ENCODE results near the gene MCAT.
A peak's percentile ranks its signal among the peaks of the same experiment; 100 is the strongest.

Gene MCAT

GRCh38 chr22:43183496-43184277, 40.5 kb upstream of the MCAT start:
- TF ChIP-seq CTCF (conservative IDR thresholded peaks at IDR 0.05; ENCODE audit: low read length), result no peak
- peak; percentile 54 for DNase-seq (ENCODE audit: low read depth)
- no peak overlapping the region for H3K4me3 ChIP-seq (ENCODE audit: low read length)

DNA sequence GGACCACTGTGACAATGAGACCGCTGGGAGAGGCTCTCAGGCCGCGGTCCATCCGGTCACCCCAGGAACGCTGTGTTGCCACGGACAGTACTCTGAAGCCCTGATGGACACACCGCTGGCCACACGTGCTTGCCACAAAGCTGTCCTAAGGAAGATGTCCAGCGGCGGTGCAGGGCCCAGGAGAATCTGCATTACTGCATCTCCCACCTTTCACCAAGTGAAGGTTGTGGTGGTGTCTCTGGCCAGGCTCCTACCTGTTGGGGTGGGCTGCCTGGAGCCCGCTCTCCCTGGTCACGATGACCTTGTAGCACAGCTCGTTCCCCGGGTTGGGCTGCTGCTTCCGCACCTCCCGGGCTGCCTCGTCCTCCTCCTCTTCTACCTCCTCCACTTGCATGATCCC, 39.5 kb upstream of the MCAT start:
- H3K4me3 ChIP-seq (ENCODE audit: low read length), result no peak overlapping the region
- TF ChIP-seq CTCF (conservative IDR thresholded peaks at IDR 0.05; ENCODE audit: low read length), result no peak
- no peak for DNase-seq (ENCODE audit: low read depth)

- TF ChIP-seq CTCF (conservative IDR thresholded peaks at IDR 0.05; ENCODE audit: low read length), result no peak
- DNase-seq (ENCODE audit: low read depth), result no peak
- H3K4me3 ChIP-seq (ENCODE audit: low read length), result no peak overlapping the region
Measured at GRCh38 chr22:43182118-43182517, 38.9 kb upstream of the MCAT start.

GRCh38 chr22:43181321-43182076, 38.3 kb upstream of the MCAT start:
- no peak for TF ChIP-seq CTCF (conservative IDR thresholded peaks at IDR 0.05; ENCODE audit: low read length)
- H3K4me3 ChIP-seq (ENCODE audit: low read length), result no peak overlapping the region
- no peak for DNase-seq (ENCODE audit: low read depth)

GRCh38 chr22:43180670-43181069, 37.5 kb upstream of the MCAT start:
- no peak overlapping the region for H3K4me3 ChIP-seq (ENCODE audit: low read length)
- no peak for DNase-seq (ENCODE audit: low read depth)
- no peak for TF ChIP-seq CTCF (conservative IDR thresholded peaks at IDR 0.05; ENCODE audit: low read length)

- no peak overlapping the region for H3K4me3 ChIP-seq (ENCODE audit: low read length)
- TF ChIP-seq CTCF (conservative IDR thresholded peaks at IDR 0.05; ENCODE audit: low read length), result no peak
- no peak for DNase-seq (ENCODE audit: low read depth)
Measured at GRCh38 chr22:43179911-43180195, 36.7 kb upstream of the MCAT start.
